Coronary artery (tissue), 2 donors: ENCODE measurements around the gene ARID3C.
A peak's percentile ranks its signal among the peaks of the same experiment; 100 is the strongest.

ENCODE experiments used
- DNase-seq: peaks from one replicate; pipeline ENCODE4 v3.0.0-alpha.2; 2017; ENCODE audit warnings: low spot score
- H3K27ac ChIP-seq, 2 donors: fragments of 200-600 bp; sonication (generic); one replicate each; pipeline ENCODE4 v1.5.1; 2016 to 2019
- H3K4me3 ChIP-seq: fragments of 200-600 bp; sonication (generic); 2 replicates; pipeline ENCODE4 v1.5.1; 2016; ENCODE audit warnings: mild to moderate bottlenecking, moderate library complexity
- TF ChIP-seq, protein P1 (sequence below): fragments of 200-600 bp; sonication (generic); IDR thresholded peaks from one replicate; pipeline ENCODE4 v1.5.1; 2019; ENCODE audit warnings: antibody characterized with exemption

The ARID3C gene

DNA sequence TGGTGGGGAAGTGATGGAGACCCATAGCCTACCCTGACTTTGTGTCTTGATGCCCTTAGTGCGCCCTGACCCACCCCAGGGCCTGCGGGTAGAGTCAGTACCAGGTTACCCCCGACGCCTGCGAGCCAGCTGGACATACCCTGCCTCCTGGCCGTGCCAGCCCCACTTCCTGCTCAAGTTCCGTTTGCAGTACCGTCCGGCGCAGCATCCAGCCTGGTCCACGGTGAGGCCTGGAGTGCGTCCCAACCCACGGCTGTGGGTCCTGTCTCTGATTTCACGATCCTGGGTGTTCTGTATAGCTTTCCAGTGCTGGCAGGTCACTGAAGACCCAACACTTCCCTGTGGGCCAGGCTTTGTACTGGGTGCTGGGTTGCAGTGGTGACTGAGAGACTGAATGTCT lies 29.6 kb upstream of the ARID3C start:
- no peak for DNase-seq

DNA sequence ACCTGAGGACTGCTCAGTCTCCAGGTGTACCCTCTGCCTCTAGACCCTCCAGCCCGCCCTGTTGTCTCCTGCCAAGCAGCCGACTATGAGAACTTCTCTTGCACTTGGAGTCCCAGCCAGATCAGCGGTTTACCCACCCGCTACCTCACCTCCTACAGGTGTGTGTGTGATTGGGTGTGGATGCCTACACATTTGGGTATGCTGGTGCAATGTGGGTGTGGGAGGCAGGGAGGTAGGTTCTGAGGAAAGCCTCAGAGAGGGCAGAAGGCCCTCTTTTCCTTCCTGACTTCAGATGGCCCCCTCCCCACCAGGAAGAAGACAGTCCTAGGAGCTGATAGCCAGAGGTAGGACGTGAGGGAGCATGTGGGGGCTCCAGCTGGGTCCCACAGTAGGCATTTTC lies 28.1 kb upstream of the ARID3C start:
- H3K27ac ChIP-seq = no peak overlapping the region
- TF ChIP-seq, protein P1, sequence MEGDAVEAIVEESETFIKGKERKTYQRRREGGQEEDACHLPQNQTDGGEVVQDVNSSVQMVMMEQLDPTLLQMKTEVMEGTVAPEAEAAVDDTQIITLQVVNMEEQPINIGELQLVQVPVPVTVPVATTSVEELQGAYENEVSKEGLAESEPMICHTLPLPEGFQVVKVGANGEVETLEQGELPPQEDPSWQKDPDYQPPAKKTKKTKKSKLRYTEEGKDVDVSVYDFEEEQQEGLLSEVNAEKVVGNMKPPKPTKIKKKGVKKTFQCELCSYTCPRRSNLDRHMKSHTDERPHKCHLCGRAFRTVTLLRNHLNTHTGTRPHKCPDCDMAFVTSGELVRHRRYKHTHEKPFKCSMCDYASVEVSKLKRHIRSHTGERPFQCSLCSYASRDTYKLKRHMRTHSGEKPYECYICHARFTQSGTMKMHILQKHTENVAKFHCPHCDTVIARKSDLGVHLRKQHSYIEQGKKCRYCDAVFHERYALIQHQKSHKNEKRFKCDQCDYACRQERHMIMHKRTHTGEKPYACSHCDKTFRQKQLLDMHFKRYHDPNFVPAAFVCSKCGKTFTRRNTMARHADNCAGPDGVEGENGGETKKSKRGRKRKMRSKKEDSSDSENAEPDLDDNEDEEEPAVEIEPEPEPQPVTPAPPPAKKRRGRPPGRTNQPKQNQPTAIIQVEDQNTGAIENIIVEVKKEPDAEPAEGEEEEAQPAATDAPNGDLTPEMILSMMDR = no peak
- DNase-seq = no peak
- no peak overlapping the region for H3K4me3 ChIP-seq

More for the DNA sequence above, 29.6 kb upstream of the ARID3C start:
- TF ChIP-seq, protein P1 = no peak
- no peak overlapping the region for H3K4me3 ChIP-seq
- no peak overlapping the region for H3K27ac ChIP-seq

- DNase-seq = no peak
- peak overlapping the region; percentile 56 for H3K4me3 ChIP-seq
- H3K27ac ChIP-seq = peak overlapping the region; percentile 87 to 91
- TF ChIP-seq, protein P1 = no peak
Measured at GRCh38 chr9:34655394-34655793, 26.5 kb upstream of the ARID3C start.

DNA sequence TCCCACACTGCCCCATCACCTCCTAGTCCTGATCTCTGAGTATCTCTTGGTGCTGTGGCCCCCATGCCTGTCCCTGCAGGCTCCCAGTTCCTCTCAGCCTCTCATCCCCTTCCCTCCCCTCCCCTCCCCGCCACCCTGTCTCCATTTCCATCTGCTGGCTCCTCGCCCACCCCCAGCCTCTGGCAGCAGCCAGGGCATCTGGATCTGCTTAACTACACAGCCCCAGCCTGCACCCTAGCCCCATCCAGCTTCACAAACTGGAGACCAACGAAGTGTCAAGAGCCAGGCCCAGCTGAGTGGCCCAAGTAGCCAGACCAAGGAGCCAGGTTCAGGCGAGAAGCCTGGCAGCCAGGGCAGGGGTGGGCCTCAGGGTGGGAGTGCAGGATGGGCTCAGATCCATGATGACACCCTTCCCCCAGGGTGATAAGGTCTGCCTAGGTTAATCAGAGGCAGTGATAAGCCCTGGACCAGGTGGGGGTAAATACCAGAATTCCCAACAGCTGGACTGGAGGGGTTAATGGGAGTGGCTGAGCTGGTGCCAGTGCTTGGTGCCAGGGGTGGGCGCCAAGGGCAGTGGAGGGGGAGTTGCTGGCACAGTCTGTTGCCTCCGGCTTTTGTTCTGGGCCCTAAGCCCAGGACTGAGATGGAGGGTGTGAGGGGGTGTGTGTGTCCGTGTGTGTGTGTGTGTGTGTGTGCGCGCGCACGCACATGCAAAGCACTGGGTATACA lies 25.6 kb upstream of the ARID3C start:
- TF ChIP-seq, protein P1 = no peak
- peak; percentile 86 for DNase-seq
- Histone ChIP-seq H3K27ac (peak overlapping the region; percentile 87 to 91), H3K4me3 (peak overlapping the region; percentile 56)

DNA sequence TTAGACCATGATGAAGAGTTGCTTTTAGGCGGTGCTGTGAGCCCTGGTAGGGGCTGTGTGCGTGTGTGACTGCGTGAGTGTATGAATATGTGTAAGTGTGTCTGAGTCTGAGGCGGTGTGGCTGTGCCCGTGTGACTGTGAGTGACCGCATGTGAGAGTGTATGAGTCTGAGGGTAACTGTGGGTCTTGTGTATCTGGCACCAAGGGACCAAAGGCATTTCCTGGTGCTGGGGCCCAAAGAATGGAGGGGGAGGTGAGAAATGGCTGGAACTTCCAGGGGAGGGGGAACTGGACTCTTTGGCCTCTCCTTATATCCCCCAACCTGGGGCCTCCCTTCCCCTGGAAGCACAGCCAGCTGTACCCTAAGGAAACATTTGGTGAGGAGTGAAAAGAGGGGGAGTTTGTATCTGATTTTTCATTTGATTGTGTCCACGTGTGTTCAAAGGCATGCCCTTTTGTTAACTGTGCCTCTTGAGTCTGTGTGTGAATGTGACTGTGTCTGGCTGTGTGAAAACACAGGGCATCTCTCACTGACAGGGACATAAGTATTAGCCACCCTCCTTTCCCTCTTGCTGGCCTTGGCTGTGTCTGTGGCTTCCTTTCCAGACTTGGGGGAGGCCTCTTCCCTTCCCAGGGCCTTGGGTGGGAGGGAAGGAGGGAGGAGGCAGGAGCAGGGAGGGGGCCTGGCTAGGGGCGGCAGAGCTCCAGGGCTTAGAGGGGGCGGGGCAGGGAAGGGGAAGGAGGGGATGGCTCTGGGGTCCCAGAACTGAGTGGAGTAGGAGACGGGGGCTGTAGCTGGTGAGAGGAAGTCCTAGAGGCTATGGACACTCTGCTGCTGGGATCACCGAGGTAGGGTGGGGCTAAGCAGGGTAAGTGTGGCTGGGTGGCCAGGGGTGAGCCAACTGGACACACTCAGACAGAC lies 24.5 kb upstream of the ARID3C start:
- TF ChIP-seq, protein P1 = no peak
- no peak for DNase-seq
- peak overlapping the region; percentile 87 to 91 for H3K27ac ChIP-seq
- H3K4me3 ChIP-seq = peak overlapping the region; percentile 74

- no peak for DNase-seq
- TF ChIP-seq, protein P1 = no peak
- peak overlapping the region; percentile 74 for H3K4me3 ChIP-seq
- H3K27ac ChIP-seq = peak overlapping the region; percentile 87 to 91
Measured at GRCh38 chr9:34652602-34653000, 23.7 kb upstream of the ARID3C start.
